ENCODE measurements around the gene LRRC17. TPM values are rescaled to one million over a fixed set of nuclear protein-coding genes. Genes with fewer than 3 reads are reported as not detected.

LRRC17 gene
- total and polyA plus RNA-seq, 9 of the 15 experiments (the other 6 are each of a cell fraction or from before 2014, with no cell fraction given): 0.03 to 0.18 (median 0.12) TPM; not detected in 5

DNA sequence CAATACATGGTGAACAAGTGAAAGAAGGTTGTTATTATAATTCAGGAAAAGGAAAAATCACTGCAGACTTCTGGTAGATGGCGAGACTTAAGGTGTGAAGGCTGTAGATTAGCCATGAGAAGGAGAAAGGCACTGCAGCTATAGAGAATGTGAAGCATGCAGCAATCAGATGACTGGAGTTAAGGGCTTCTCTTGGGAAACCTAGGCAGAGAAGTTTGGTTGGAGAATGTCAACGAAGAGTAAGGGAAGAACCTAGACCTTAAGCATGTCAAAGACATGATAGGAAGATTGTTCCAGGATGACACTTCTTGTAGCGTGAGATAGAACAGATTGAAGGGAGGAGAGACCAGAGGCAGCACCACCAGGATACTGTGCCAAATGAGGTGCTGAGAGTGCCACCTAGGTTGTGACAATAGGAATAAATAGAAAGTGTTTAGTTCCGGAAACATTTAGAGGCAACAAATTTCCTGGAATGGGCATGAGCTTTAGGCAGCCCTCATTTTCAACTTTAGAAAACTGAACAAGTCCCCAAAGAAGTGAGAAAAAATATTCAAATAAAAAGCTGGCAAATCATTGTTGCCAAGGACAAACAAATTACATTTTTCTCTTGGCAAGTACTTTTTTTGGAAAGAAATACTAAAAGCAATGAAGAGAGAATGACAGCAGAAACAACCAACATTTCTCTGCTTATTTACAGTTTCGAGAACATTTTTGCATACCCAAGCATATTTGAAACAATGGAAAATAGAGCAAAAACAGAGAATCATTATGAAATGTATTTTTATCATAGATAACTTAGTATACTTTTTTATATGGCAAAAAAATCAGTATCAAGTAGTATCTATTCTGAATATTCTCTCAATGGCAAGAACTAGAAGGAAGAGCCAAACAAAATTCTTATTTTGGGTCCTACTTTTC lies 4.9 kb downstream of the LRRC17 start:
- H3K9ac ChIP-seq (ENCODE audit: insufficient read depth in 1 of 2, low read depth in 2 of 2, low read length in 2 of 2): no peak overlapping the region
- WGBS (ENCODE audit: insufficient coverage, low coverage, missing lambda C conversion rate): 80% methylated on average over 5 of the region's 5 CpGs
- intact Hi-C loops (cut with micrococcal nuclease) (no loop called here), in situ Hi-C loops (cut with MboI) (no loop called here)
- no peak overlapping the region for H3K4me3 ChIP-seq
- no peak overlapping the region for H3K4me2 ChIP-seq (ENCODE audit: insufficient read depth, low read length)
- ChIA-PET POLR2A (no interaction called here), CTCF (ENCODE audit: low intra/inter-chr PET ratio) (no interaction called here)
- H3K27me3 ChIP-seq (ENCODE audit: control insufficient read depth in 2 of 2, insufficient read depth in 2 of 2, low read length in 2 of 2): no peaks in the 10 kb centered on the region
- no TSS peak for BruUV-seq (replicated peaks)
- H2AFZ ChIP-seq (ENCODE audit: low read depth, low read length): no peak overlapping the region
- H3K9me1 ChIP-seq (ENCODE audit: control insufficient read depth, insufficient read depth, low read length): no peaks in the 10 kb centered on the region
- H3K9me3 ChIP-seq (replicated peaks; ENCODE audit: control insufficient read depth, insufficient read depth, low read depth, low read length): no peaks in the 10 kb centered on the region
- no peak for ATAC-seq
- no peak overlapping the region for H3K27ac ChIP-seq (ENCODE audit: extremely low read depth, low read depth, low read length)
- peaks cover 44% of the 10 kb centered on the region for H3K36me3 ChIP-seq (ENCODE audit: control insufficient read depth, insufficient read depth, low read length)
- H3K4me1 ChIP-seq (replicated peaks in 1 of 2; ENCODE audit: control insufficient read depth in 2 of 2, insufficient read depth in 2 of 2, low read length in 2 of 2): no peaks in the 10 kb centered on the region
- DNase-seq (ENCODE audit: extremely low read depth in 1 of 4, low spot score in 3 of 4): no peak
- no peaks in the 10 kb centered on the region for H4K20me1 ChIP-seq (replicated peaks; ENCODE audit: control insufficient read depth, insufficient read depth, low read length)
- H3K79me2 ChIP-seq (ENCODE audit: control insufficient read depth, insufficient read depth, low read length): no peaks in the 10 kb centered on the region
- peak; percentile 11 for FAIRE-seq
- TF ChIP-seq MAFK (IDR thresholded peaks at IDR 0.05; ENCODE audit: low read length): peak; percentile 51; the same call in 1 of the 2 replicates
- peak; percentile 84 for TF ChIP-seq ZNF316 (IDR thresholded peaks at IDR 0.05)
- TF ChIP-seq, protein P1, sequence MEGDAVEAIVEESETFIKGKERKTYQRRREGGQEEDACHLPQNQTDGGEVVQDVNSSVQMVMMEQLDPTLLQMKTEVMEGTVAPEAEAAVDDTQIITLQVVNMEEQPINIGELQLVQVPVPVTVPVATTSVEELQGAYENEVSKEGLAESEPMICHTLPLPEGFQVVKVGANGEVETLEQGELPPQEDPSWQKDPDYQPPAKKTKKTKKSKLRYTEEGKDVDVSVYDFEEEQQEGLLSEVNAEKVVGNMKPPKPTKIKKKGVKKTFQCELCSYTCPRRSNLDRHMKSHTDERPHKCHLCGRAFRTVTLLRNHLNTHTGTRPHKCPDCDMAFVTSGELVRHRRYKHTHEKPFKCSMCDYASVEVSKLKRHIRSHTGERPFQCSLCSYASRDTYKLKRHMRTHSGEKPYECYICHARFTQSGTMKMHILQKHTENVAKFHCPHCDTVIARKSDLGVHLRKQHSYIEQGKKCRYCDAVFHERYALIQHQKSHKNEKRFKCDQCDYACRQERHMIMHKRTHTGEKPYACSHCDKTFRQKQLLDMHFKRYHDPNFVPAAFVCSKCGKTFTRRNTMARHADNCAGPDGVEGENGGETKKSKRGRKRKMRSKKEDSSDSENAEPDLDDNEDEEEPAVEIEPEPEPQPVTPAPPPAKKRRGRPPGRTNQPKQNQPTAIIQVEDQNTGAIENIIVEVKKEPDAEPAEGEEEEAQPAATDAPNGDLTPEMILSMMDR (IDR thresholded peaks at IDR 0.05 in 2 of 3, conservative IDR thresholded peaks at IDR 0.05 in 1 of 3; ENCODE audit: insufficient read depth in 2 of 3, low read depth in 1 of 3, low read length in 3 of 3): 0 out of 6 replicates have a peak, but pooled peaks of 1 of the 3 experiments have one; percentile 18
- TF ChIP-seq, protein P2, sequence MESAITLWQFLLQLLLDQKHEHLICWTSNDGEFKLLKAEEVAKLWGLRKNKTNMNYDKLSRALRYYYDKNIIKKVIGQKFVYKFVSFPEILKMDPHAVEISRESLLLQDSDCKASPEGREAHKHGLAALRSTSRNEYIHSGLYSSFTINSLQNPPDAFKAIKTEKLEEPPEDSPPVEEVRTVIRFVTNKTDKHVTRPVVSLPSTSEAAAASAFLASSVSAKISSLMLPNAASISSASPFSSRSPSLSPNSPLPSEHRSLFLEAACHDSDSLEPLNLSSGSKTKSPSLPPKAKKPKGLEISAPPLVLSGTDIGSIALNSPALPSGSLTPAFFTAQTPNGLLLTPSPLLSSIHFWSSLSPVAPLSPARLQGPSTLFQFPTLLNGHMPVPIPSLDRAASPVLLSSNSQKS (CRISPR knock-in tag; IDR thresholded peaks at IDR 0.05): no peak
- no peak for TF ChIP-seq ZNF347 (CRISPR knock-in tag; IDR thresholded peaks at IDR 0.05; ENCODE audit: low read depth)
- TF ChIP-seq C11orf30 (IDR thresholded peaks at IDR 0.05; ENCODE audit: low read depth): peak; percentile 49; the same call in 1 of the 2 replicates
- no peak for TF ChIP-seq FOXO4 (CRISPR knock-in tag; IDR thresholded peaks at IDR 0.05)
- TF ChIP-seq ERF (CRISPR knock-in tag; IDR thresholded peaks at IDR 0.05): no peak
- TF ChIP-seq GATAD2A (IDR thresholded peaks at IDR 0.05): no peak
- TF ChIP-seq MECOM (CRISPR knock-in tag; IDR thresholded peaks at IDR 0.05): no peak
- peak; percentile 50; the same call in 1 of the 2 replicates for TF ChIP-seq MAFF (IDR thresholded peaks at IDR 0.05; ENCODE audit: low read length)
- TF ChIP-seq ZNF174 (CRISPR knock-in tag; IDR thresholded peaks at IDR 0.05): no peak
- TF ChIP-seq CHD2 (IDR thresholded peaks at IDR 0.05; ENCODE audit: low read depth, low read length): no peak
- no peak for TF ChIP-seq AFF1 (IDR thresholded peaks at IDR 0.05; ENCODE audit: low read depth in 1 of 2, partially characterized antibody in 2 of 2)
